ENCODE measurements around the gene GTF2I. TPM values are rescaled to one million over a fixed set of nuclear protein-coding genes. Genes with fewer than 3 reads are reported as not detected.

Gene GTF2I
- total RNA-seq, 1 experiment from 2014 or later, result 357 TPM

GRCh38 chr7:74713567-74713966 lies 56.0 kb downstream of the GTF2I start:
- Histone ChIP-seq H3K9ac (ENCODE audit: extremely low read depth, insufficient read length, low read length) (no peak overlapping the region), H4K91ac (ENCODE audit: insufficient read length, low read depth, low read length) (no peak overlapping the region), H2BK15ac (ENCODE audit: low read depth, low read length) (no peak overlapping the region), H3K56ac (ENCODE audit: insufficient read length, low read depth, low read length) (no peak overlapping the region), H3K23me2 (ENCODE audit: insufficient read length, low read depth, low read length, poor library complexity, severe bottlenecking) (no peaks in the 10 kb centered on the region), H3K14ac (ENCODE audit: insufficient read depth, low read length) (no peak overlapping the region), H2BK5ac (ENCODE audit: insufficient read length, low read length) (no peak overlapping the region), H3K27me3 (ENCODE audit: insufficient read depth, low read length) (no peaks in the 10 kb centered on the region), H3K4me2 (ENCODE audit: insufficient read depth, insufficient read length, low read length) (no peak overlapping the region), H3K79me1 (ENCODE audit: insufficient read depth, low read depth, low read length, poor library complexity, severe bottlenecking) (peaks cover 6% of the 10 kb centered on the region), H3K4ac (ENCODE audit: low read depth, low read length) (no peak overlapping the region), H2BK12ac (ENCODE audit: insufficient read length, low read depth, low read length) (no peak overlapping the region), H2BK20ac (ENCODE audit: low read depth, low read length, poor library complexity, severe bottlenecking) (no peak overlapping the region), H3K18ac (ENCODE audit: insufficient read length, low read depth, low read length) (no peak overlapping the region), H4K8ac (replicated peaks; ENCODE audit: insufficient read length, low read depth, low read length) (no peak overlapping the region), H2AFZ (ENCODE audit: low read length) (no peak overlapping the region), H3K23ac (ENCODE audit: insufficient read length, low read depth, low read length) (no peak overlapping the region), H2AK5ac (ENCODE audit: insufficient read length, low read length) (no peak overlapping the region), H4K20me1 (ENCODE audit: control insufficient read depth, insufficient read depth, insufficient read length) (no peaks in the 10 kb centered on the region), H3K27ac (ENCODE audit: insufficient read length, low read depth, low read length) (no peak overlapping the region), H3K4me1 (ENCODE audit: insufficient read depth, low read length) (no peaks in the 10 kb centered on the region), H3T11ph (ENCODE audit: low read length) (no peak overlapping the region), H4K5ac (ENCODE audit: insufficient read length, low read depth, low read length) (no peak overlapping the region), H2BK120ac (ENCODE audit: low read depth, low read length, poor library complexity, severe bottlenecking) (no peak overlapping the region), H3K79me2 (ENCODE audit: insufficient read depth, low read length) (no peaks in the 10 kb centered on the region), H3K9me3 (ENCODE audit: control insufficient read depth, low read depth, low read length) (no peaks in the 10 kb centered on the region)
- no peak for DNase-seq
- H3K27me3 Mint-ChIP-seq (ENCODE audit: low read depth), result no peaks in the 10 kb centered on the region
- H3K4me3 Mint-ChIP-seq, result no peak overlapping the region
- peaks cover 4 to 8% of the 10 kb centered on the region in 2 experiments; a peak in 3 of 5 replicates for H3K9me3 Mint-ChIP-seq
- peaks cover 46 to 92% (median 88%) of the 10 kb centered on the region in 3 experiments for H3K36me3 Mint-ChIP-seq (ENCODE audit: insufficient read depth in 1 of 3, low read depth in 3 of 3)
- no peaks in the 10 kb centered on the region for H3K4me1 Mint-ChIP-seq
- peak overlapping the region in 1 of 3 experiments; percentile 60; a peak in 1 of 7 replicates for H3K27ac Mint-ChIP-seq
- no peak for TF ChIP-seq CTCF (conservative IDR thresholded peaks at IDR 0.05)

All from H9 (cell line).